Measurements from ENCODE around the gene RPRML.

RPRML gene

DNA sequence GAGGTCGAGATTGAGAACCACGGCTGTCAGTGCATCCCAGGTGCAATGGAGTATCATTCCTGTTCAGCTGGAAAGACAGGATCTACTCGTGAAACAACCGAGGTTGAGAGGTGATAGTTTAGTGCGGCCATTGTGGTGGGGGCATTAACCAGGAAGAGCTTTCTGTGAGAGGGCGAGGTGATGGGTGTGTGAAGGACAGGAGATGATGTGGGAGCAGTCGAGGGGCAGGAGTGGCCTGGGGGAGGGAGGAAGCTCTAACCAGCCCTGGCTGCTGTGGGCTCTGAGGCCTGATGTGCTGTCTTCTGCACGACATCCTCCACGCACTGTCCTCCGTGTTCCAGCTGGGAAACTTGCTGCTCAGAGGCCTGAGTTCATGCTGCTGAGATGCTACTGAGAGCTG lies 34.1 kb downstream of the RPRML start:
- DNase-seq (ENCODE audit: low read depth, low spot score), result no peak

DNA sequence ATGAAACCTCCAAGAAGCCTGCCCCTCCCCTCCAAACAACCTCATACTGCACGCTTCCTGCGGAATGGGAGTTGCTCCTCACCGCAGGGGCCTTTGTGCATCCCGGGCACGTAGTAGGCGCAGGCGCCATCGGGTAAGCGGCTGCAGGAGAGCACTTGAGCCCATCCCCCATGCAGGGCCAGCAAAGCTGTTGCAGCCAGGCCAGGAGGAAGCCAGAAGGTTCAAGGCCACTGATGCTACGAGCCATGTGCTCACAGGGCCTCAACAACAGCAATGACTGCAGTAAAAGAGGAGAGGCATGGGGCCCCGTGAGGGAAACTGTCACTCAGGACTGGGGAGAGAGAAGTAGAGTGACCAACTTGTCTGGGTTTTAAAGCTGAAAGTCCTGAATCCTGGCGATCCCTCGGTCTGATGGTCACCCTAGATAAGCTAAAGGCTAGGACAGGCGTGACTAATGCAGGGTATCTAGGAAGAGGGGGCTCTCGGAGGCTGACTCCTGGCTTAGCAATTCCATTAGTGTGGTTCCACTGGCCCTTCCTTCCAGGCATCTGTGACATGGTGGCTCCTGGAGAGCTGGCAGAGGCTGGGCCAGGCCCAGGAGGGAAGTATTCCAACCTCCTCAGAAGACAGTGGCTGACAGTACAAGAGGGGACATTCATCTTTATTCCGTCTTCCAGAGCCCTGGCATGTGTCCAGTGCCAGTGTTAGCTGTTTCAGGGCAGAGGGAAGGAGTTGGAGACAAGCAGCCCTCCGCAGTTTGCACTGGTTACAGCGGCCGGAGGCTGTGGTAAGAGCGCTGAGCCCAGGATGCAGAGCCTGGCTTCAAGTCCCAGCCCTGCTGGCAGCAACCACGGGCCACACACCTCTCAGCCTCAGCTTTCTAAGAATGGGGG lies 35.3 kb downstream of the RPRML start:
- no peak for DNase-seq (ENCODE audit: low read depth, low spot score)

DNA sequence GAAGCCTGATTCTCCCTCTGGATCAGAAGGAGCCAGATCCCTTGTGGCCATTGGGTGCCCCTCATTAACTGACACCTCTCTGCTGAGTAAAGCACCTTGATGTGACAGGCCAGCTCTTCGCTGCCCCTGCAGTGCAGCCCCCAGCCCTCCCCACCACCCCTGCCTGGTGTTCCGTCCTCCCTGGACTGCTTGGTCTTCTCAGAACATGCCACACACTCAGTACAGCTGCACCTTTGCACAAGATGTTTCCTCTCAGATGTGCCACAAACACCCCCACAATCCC lies 35.9 kb downstream of the RPRML start:
- no peak for DNase-seq (ENCODE audit: low read depth, low spot score)

DNA sequence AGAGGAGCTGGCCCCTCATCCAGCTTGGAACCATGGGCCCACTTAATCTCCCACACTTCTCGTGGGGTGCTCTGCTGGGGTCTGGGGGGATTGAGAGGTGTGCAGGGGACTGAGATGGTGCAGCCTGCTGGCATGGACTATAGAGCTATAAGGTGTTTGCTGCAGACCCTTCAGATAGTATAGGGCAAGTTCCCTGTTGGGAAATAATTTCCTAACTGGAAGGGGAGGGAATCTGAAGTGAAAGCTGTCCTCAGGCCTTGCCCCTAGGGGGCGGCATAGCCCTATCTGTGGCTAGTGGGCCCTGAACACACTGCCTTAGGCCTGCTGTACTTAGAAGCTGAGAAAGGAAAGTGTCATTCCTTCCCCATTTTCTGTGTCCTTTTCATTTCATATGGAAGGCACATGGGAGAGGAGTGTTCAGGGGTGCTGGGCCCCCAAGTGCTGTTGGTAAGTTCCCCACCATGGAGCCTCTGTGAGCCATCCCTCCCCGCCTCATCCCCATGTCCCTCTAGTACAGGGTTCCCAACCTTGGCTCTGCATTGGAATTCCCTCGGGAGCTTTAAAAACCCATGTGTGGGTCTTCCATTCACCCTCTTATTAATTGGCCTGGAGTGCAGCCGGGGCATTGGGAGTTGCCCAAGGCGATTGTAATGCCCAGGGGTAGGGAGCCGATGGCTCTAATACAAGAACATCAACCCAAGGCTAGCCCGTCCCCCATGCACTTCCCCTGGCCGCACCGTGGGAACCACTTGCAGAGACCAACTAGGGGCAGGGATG lies 36.4 kb downstream of the RPRML start:
- no peak for DNase-seq (ENCODE audit: low read depth, low spot score)

DNA sequence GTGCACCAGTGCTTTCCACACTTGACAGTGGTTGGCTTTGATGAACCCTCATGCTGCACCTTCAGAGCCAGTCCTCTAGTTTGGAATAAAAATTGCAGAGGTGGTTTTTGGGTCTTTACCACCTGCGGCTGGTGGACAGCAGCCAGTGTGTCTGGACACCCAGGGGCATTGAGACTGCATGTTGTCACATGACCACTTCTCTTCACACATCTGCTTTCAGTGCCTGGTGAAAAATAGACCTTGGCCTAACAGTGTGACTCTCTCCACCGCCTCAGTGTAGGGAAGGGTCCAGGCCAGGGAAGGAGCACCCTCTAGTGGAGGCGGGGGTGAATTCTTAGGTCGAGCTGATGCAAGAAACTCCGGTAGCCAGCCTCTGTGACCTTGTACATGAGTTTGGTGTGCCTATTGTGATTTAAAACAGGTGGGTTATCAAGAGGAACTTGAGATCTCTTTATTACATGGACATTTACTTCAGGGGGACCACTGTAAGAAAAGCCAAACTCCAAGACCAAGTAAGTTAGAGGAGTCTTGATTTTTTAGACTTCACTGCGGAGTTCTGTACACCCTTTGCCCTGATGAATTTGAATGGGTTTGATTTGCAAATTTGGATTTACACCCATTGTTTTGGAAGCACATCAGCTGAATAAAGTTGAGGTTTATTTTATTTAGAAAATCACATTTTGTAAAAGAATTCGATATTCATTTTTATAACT lies 38.2 kb downstream of the RPRML start:
- peak; percentile 44 for DNase-seq (ENCODE audit: low read depth, low spot score)

DNA sequence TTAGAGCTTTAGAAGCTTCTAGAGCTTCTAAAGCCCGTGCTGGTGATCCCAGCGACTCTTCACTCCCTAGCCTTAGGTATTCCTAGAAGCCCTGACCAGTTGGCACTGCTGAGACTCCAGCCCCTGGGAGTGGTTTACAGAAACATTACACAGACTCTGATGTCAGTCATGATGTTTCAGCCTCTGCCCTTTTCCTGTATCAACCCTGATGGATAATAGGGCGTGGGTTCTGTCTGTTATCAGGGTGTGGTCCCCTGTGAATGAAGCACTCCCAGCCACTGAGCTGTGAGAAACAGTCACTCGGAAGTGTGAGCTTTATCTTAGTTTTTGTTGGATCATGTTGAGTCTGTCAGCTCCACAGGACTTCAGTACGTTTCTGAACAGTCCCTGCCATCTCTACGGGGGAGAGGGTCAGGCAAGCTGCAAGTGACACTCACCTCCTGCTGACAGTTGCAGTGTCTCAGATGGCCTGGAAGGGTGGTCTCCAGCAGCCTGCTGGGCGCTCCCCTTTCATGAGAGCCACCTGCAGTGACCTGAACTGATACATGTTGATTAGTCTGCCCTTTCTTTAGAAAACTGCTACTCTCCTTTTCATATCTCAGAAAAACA lies 43.3 kb downstream of the RPRML start:
- DNase-seq (ENCODE audit: low read depth, low spot score), result no peak

DNA sequence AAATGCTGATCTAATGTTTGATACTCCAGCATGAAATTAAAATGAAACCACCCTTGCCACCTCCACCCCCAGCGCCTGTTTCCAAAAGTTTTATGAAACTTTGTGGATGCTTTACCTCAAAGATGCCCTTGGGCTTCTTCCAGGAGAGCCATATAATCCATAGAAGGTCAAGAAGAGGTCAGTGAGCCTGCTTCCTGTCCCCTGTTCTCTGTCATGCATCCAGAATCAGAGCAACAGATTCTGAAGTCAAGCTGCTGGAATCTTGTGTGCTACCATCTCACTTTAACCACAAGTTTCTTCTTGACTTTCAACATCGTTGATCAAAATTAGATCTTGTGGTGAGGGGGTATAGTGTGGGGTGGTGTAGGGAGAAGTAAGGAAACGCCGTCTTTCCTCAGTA lies 47.5 kb downstream of the RPRML start:
- DNase-seq (ENCODE audit: low read depth, low spot score), result no peak

DNA sequence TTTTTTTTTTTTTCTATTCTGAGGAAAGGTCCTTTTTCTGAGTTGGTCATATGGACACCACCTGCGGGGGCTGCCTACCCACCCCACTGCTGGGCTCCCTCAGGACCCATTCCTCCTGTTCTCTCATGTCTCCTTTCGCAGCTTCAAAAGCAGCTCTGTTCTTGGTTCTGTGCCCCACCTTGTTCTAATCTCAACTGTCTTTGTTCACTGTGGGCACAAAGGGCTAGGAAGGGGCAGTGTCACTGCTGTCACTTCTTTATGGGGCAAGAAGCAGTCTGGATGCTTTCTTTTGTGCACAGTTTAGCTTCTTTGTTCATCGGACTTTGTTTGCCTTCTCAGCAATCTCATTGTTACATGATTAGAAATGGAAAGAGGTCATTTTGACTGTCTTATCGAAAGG lies 49.0 kb downstream of the RPRML start:
- no peak for DNase-seq (ENCODE audit: low read depth, low spot score)

DNA sequence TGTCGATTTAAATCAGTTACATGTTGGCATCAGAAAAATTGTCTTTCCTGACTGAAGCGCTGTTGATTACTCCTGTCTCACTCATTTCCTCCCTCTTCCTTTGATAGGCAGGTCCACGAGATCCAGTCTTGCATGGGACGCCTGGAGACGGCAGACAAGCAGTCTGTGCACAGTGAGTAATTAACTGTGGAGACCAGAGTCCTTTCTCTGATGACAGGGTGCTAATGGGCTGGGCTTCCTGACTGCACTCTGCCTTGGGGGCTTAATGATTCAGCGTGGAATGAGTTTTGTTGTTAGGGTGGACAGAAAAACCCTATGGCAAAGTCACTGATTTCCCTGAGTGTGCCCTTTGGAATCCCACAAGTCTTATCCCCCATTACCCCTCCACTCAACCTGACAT lies 49.6 kb downstream of the RPRML start:
- DNase-seq (ENCODE audit: low read depth, low spot score), result no peak

DNA sequence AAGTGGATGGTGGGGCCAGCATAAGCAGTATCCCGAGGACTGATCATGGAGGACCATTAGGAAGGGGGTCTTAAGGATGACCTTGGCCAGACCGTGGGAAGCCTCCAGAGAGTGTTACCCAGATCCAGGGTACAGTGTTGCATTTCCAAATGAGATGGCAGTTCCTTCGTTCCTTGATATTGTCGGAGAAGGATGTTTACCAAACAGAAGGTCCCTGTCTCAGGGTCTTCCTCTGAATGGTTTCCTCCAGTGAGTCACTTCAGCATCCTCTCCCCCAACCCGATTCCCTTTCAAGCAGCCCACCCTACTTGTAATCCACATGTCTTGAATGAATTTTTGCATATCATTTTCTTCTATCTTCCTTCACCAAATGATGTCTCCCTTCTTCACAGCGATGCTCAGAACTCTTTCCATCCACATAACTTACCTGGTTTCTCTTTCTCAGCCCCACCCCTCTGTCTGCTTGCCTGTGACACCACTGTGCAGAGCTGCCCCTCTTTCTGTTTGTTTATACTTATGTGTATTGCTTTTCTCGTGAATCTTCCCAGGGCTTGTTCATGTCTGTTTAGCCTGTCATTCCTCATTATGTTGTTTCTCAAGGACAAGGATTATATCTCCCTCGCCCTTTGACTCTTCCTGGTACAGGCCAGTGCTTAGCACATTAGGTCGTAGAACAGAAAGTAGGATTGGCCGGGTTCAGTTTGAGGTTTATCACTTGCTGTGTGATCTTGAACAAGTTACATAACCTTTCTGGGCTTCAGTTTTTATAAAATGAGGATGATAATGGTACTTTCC lies 50.4 kb downstream of the RPRML start:
- DNase-seq (ENCODE audit: low read depth, low spot score), result no peak

Measured in activated CD4-positive, CD25-positive, alpha-beta regulatory T cell treated with anti-CD3 and anti-CD28 coated beads, Interleukin-2, amount 50 U/mL, for 16 hours (primary cell).